ENCODE data around the gene CCDC148.
"Not testable (repeated sequence)": the region's sequence is repeated elsewhere in the genome, so short reads cannot be mapped to it uniquely, and the experiment has no call there.

Gene CCDC148

DNA sequence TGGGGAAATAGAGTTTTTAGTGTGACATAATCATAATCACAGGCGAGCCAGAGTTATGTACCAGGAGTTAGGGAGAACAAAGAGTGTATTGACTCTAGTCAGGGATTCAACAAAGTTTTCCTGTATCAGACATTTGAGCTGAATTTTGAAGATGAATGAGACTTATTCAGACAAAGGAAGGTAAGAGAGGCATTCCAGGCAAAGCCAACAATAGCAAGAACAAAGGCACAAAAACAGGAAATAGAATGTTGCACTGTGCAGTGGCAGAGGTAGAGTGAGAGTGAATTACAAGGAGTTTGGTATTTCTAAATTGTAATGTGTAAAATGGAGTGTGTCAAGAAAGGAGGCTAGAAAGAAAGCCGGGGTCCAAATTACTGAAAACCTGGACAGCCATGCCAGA is 156.2 kb downstream of the CCDC148 start:
- in situ Hi-C loops (cut with MboI; ENCODE audit: low sequenced_read_pairs): no loop called here

DNA sequence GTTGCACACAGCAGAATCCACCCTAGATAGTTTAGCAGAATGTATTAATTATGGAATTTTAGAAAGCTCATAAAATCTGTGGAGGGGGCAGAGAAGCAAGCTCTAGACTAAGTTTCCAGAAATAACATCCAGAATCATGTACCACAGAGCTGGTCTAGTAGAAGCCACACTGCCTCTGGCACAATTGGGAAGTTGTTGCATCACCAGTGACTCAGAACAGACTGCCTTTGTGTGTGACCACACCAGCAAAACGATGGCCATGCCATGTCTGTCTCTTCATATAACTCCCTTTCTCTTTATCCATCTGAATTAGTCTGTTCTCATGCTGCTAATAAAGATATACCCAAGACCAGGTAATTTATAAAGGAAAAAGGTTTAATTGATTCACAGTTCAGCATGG is 158.9 kb downstream of the CCDC148 start:
- in situ Hi-C loops (cut with MboI; ENCODE audit: low sequenced_read_pairs): no loop called here

- in situ Hi-C loops (cut with MboI; ENCODE audit: low sequenced_read_pairs): no loop called here
These were observed 159.4 kb downstream of the CCDC148 start for GRCh38 chr2:158297120-158297519.

DNA sequence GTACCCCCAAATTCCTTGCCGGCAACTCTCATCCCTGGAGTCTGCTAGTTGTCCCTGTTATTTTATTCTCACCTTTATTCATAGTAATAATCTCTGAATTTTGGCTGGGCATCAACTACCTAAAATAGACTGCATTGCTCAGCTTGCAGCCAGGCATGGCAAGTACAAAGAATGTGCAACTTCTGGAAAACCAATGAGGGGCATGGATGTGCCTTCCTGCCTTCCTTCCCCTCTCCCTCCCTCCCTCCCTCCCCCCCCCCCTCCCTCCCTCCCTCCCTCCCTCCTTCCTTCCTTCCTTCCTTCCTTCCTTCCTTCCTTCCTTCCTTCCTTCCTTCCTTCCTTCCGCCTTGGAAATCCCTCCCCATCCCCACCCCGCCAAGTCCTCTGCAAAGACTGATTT is 162.8 kb downstream of the CCDC148 start:
- in situ Hi-C loops (cut with MboI; ENCODE audit: low sequenced_read_pairs): no loop called here

- in situ Hi-C loops (cut with MboI; ENCODE audit: low sequenced_read_pairs): no loop called here
These were observed 164.9 kb downstream of the CCDC148 start for GRCh38 chr2:158291544-158292180.

GRCh38 chr2:158290225-158290624 is 166.3 kb downstream of the CCDC148 start:
- in situ Hi-C loops (cut with MboI; ENCODE audit: low sequenced_read_pairs): no loop called here

GRCh38 chr2:158276619-158277471 is 179.7 kb downstream of the CCDC148 start:
- in situ Hi-C loops (cut with MboI; ENCODE audit: low sequenced_read_pairs): no loop called here

DNA sequence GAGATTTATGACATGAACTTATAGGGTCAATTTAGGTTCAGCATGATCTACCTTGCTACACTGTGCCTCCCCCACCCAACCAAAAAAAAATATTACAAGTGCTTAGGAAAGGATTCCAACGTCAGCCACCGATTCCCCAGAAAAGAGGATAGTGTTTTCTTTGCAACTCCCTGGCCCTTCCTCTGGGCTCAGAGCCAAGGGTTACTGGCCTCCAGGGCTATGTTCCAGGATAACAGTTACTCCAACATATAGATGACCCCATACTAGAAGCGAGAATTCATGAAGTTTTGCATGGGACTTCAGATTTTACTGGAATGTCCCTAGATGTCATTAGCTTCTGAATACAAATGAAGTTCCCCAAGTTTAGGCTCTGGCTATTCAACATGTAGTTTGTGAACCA is 182.8 kb downstream of the CCDC148 start:
- in situ Hi-C loops (cut with MboI; ENCODE audit: low sequenced_read_pairs): no loop called here

- in situ Hi-C loops (cut with MboI; ENCODE audit: low sequenced_read_pairs): no loop called here
These were observed 186.0 kb downstream of the CCDC148 start for GRCh38 chr2:158270536-158270935.

DNA sequence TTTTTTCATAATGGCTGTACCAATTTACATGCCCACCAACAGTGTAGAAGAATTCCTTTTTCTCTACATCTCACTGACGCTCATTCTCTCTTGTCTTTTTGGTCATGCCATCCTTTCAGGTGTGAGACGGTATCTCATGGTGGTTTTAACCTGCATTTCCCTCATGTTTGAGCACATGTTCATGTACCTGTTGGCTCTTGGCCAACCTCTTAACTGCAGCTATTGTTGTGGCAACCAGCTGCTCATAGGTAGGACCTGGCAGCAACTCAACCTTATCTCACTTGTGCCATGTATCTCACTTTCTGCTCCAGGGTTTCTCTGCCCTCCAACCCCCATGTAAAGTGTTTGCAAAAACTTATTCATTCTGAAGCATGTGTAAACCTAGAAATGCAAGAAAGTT is 187.4 kb downstream of the CCDC148 start:
- in situ Hi-C loops (cut with MboI; ENCODE audit: low sequenced_read_pairs): no loop called here

DNA sequence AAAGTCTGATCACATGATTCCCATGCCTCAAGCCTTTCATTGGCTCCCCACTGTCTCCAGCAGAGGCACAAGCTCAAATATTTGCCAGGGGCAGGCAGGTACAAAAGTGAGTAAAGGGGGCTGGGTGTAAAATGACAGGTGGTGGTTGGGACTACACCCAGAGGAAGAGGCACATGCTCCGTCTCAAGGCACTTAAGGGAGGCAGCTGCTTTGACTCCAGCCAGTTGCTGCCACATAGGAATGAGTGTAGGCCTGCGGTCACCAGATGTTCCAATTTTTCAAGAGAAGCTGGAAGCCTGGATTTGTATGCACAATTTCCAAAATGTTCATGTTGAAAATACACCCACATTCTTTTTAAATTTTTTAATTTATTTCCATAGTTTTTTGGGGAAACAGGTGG is 190.4 kb downstream of the CCDC148 start:
- in situ Hi-C loops (cut with MboI; ENCODE audit: low sequenced_read_pairs): no loop called here

GRCh38 chr2:158255257-158255656 is 201.3 kb downstream of the CCDC148 start:
- in situ Hi-C loops (cut with MboI; ENCODE audit: low sequenced_read_pairs): no loop called here

- in situ Hi-C loops (cut with MboI; ENCODE audit: low sequenced_read_pairs): no loop called here
These were observed 203.4 kb downstream of the CCDC148 start for GRCh38 chr2:158253170-158253569.

GRCh38 chr2:158251356-158251755 is 205.2 kb downstream of the CCDC148 start:
- in situ Hi-C loops (cut with MboI; ENCODE audit: low sequenced_read_pairs): no loop called here

- in situ Hi-C loops (cut with MboI; ENCODE audit: low sequenced_read_pairs): no loop called here
These were observed 213.2 kb downstream of the CCDC148 start for GRCh38 chr2:158243392-158243791.

DNA sequence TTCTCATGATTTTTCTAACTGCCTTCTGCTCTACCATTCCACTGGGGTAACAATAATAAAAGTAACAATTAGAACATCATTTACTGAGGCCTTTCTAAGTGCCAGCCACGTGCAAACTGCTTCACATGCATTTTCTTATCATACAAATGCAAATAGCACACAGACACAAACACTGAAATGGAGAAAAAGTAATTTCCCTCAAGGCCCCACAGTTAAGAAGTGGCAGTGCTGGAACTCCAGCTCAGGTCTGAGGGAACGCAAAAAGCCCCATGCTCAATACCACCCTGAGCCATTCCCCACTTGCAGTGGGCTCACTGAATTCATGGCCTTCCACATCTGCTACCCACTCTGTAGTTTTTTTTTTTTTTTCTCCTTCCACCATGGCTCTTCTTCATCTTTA is 214.3 kb downstream of the CCDC148 start:
- in situ Hi-C loops (cut with MboI; ENCODE audit: low sequenced_read_pairs): no loop called here

DNA sequence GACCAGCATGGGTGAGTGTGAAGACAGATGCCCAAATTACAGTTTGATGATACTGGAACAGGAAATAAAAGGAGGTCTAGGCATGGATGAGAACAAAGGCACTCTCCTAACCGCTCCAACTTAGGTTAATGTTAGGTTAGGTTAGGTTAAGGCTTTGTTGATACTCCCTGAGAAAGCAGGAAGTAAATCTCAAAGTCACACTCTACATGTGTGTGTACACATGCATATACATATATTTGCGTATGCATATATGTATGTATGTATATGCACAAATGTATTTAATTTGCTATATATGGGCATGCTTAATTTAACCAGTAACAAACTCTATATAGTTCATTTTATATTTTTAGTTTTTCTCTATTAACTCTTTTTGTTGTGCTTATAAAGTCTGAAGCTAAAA is 215.6 kb downstream of the CCDC148 start:
- in situ Hi-C loops (cut with MboI; ENCODE audit: low sequenced_read_pairs): no loop called here

DNA sequence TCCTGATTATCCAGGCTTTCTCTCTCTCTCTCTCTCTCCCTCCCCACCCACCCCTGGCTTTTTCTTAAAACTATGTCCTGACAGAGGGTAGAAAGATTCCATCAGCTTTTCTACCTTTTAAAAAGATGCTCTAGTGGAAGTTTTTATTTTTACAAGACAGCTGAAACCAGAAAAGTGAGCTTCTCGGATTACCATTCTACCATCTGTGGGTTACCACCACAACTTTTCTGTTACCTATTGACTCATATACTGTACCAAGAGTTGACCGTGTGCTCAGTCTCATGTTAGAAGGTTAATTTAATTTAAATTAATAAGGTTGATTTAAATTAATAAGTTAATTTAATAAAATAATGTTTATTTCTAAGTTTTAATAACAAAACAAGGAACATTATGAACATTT is 217.3 kb downstream of the CCDC148 start:
- in situ Hi-C loops (cut with MboI; ENCODE audit: low sequenced_read_pairs): no loop called here

- in situ Hi-C loops (cut with MboI; ENCODE audit: low sequenced_read_pairs): no loop called here
These were observed 222.1 kb downstream of the CCDC148 start for GRCh38 chr2:158234497-158234896.

DNA sequence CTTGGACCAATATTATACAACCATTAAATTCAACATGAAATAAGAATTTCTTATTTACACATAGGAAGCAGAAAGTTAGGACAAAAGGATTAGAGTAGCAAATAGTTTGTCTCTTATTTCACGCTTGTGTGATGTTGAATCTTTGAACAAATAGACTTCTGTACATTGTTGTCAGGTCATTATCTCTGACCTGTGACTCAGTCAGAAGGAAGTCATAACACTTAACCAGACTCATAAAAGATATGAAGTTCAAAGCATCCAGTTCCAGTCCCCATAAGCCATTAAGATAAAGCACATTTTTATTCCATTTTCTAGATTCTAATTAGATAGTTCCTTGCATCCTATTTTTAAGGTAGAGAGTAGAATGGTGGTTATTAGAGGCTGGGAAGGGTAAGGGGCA is 224.1 kb downstream of the CCDC148 start:
- in situ Hi-C loops (cut with MboI; ENCODE audit: low sequenced_read_pairs): no loop called here

- in situ Hi-C loops (cut with MboI; ENCODE audit: low sequenced_read_pairs): no loop called here
These were observed 227.5 kb downstream of the CCDC148 start for GRCh38 chr2:158228943-158229508.

DNA sequence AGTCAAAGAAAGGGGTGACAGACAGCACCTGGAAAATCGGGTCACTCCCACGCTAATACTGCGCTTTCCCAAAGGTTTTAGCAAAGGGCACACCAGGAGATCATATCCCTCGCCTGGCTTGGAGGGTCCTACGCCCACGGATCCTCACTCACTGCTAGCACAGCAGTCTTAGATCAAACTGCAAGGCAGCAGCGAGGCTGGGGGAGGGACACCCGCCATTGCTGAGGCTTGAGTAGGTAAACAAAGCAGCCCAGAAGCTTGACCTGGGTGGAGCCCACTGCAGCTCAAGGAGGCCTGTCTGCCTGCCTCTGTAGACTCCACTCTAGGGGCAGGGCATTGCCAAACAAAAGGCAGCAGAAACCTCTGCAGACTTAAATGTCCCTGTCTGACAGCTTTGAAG is 233.5 kb downstream of the CCDC148 start:
- in situ Hi-C loops (cut with MboI; ENCODE audit: low sequenced_read_pairs): not testable (repeated sequence)

Data from HL-60/S4 treated with retinoic acid at 250 ng/mL for 4 days and 3 days (cell line).